Measurements from ENCODE around the gene TYW3. TPM values are rescaled to one million over a fixed set of nuclear protein-coding genes. Genes with fewer than 3 reads are reported as not detected.

TYW3 gene
- total RNA-seq, 2 donors from 2014 or later = 14.8 to 18.9 TPM

DNA sequence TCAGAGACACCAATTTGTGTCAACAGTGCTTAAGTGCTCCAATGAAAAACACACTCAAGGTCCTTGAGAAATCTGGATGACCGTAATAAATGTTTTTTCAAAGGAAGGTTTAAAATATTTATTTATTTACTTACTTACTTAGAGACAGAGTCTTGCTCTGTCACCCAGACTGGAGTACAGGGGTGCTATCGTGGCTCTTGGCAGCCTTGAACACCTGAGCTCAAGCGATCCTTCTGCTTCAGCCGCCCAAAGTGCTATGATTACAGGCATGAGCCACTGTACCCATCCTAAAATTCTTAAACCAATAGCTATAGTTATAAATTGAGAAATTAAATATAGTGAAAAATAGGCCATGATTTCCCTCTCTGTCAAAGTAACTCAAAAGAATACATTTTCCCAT is 42.0 kb upstream of the TYW3 start:
- H3K27ac Mint-ChIP-seq = no peak overlapping the region

DNA sequence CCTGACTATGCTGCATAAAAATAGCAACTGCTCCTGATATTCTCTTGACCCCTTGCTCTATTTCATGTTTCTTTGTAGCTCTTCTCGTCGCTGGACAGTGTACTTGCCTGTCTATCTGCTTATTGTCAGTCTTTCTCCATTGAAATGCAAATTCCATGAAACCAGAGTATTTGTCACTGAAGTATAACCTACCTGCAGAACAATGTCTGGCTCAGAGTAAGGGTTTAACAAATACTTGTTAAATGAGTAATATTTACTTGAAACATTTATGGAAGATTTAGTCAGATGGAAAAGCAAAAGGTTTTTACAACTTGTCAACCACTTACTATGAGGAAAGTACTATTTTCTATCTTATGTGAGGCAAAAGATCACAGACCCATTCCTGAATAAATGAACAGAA is 39.5 kb upstream of the TYW3 start:
- no peak overlapping the region for H3K4me3 ChIP-seq (ENCODE audit: low read length)
- no peak overlapping the region for H3K27ac Mint-ChIP-seq
- TF ChIP-seq, protein P1, sequence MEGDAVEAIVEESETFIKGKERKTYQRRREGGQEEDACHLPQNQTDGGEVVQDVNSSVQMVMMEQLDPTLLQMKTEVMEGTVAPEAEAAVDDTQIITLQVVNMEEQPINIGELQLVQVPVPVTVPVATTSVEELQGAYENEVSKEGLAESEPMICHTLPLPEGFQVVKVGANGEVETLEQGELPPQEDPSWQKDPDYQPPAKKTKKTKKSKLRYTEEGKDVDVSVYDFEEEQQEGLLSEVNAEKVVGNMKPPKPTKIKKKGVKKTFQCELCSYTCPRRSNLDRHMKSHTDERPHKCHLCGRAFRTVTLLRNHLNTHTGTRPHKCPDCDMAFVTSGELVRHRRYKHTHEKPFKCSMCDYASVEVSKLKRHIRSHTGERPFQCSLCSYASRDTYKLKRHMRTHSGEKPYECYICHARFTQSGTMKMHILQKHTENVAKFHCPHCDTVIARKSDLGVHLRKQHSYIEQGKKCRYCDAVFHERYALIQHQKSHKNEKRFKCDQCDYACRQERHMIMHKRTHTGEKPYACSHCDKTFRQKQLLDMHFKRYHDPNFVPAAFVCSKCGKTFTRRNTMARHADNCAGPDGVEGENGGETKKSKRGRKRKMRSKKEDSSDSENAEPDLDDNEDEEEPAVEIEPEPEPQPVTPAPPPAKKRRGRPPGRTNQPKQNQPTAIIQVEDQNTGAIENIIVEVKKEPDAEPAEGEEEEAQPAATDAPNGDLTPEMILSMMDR (conservative IDR thresholded peaks at IDR 0.05) = no peak
- no peaks in the 10 kb centered on the region for H3K36me3 Mint-ChIP-seq (ENCODE audit: low read depth)
- no peak for DNase-seq
- WGBS, 2 experiments (ENCODE audit: insufficient coverage in 1 of 2, insufficient read length in 1 of 2) = 76 to 90% methylated on average over 2 of the region's 2 CpGs
- H3K9ac ChIP-seq (ENCODE audit: extremely low read depth, low read length, poor library complexity, severe bottlenecking) = no peak overlapping the region
- no peaks in the 10 kb centered on the region for H3K4me1 ChIP-seq (ENCODE audit: control insufficient read depth, insufficient read depth, low read length)
- peaks cover 8% of the 10 kb centered on the region for H3K4me1 Mint-ChIP-seq
- no peaks in the 10 kb centered on the region for H3K9me3 ChIP-seq (ENCODE audit: control insufficient read depth, low read length)
- H3K27me3 Mint-ChIP-seq (ENCODE audit: insufficient read depth) = no peaks in the 10 kb centered on the region
- no peaks in the 10 kb centered on the region for H3K9me3 Mint-ChIP-seq
- no peak overlapping the region for H3K27ac ChIP-seq (ENCODE audit: low read depth, low read length)
- no peaks in the 10 kb centered on the region for H3K36me3 ChIP-seq (ENCODE audit: control insufficient read depth, insufficient read depth, low read length)
- no peak overlapping the region for H3K4me3 Mint-ChIP-seq
- H3K27me3 ChIP-seq (ENCODE audit: control insufficient read depth, insufficient read depth, low read length, poor library complexity, severe bottlenecking) = no peaks in the 10 kb centered on the region

More for the DNA sequence above, 42.0 kb upstream of the TYW3 start:
- H3K9me3 Mint-ChIP-seq = no peaks in the 10 kb centered on the region
- Histone ChIP-seq H3K4me1 (ENCODE audit: control insufficient read depth, insufficient read depth, low read length) (peaks cover 5% of the 10 kb centered on the region), H3K36me3 (ENCODE audit: control insufficient read depth, insufficient read depth, low read length) (no peaks in the 10 kb centered on the region), H3K4me3 (ENCODE audit: low read length) (no peak overlapping the region), H3K27me3 (ENCODE audit: control insufficient read depth, insufficient read depth, low read length, poor library complexity, severe bottlenecking) (no peaks in the 10 kb centered on the region), H3K27ac (ENCODE audit: low read depth, low read length) (no peak overlapping the region), H3K9ac (ENCODE audit: extremely low read depth, low read length, poor library complexity, severe bottlenecking) (no peak overlapping the region), H3K9me3 (ENCODE audit: control insufficient read depth, low read length) (no peaks in the 10 kb centered on the region)
- H3K36me3 Mint-ChIP-seq (ENCODE audit: low read depth) = no peaks in the 10 kb centered on the region
- H3K4me1 Mint-ChIP-seq = peaks cover 8% of the 10 kb centered on the region
- whole genome bisulfite sequencing, 2 experiments (ENCODE audit: insufficient coverage in 1 of 2, insufficient read length in 1 of 2) = 85% methylated on average over 4 of the region's 4 CpGs; no CpG with 5 or more reads in 1 of the 2 experiments
- H3K27me3 Mint-ChIP-seq (ENCODE audit: insufficient read depth) = no peaks in the 10 kb centered on the region
- TF ChIP-seq, protein P1 (conservative IDR thresholded peaks at IDR 0.05) = no peak
- no peak overlapping the region for H3K4me3 Mint-ChIP-seq
- DNase-seq = no peak

DNA sequence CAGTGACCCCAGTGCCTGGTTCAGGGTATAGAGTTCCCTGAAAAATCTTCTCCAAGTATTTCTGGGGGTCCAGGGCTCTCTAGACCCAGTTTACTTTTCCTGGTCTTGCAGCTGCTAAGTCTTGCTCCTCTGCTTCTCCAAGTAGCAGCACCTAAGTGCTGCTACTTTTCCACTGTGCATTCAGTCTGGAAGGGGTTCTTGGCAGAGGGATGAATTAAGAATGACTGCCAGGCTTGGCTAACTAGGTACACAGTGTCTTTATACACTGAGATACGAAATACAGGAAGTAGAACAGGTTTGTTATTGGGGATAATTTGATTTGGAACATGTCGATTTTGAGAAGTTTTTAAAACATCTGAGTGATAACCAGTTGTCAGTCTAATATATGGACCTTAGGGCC is 35.1 kb upstream of the TYW3 start:
- H3K9me3 ChIP-seq (ENCODE audit: control insufficient read depth, low read length) = no peaks in the 10 kb centered on the region
- no peaks in the 10 kb centered on the region for H3K36me3 ChIP-seq (ENCODE audit: control insufficient read depth, insufficient read depth, low read length)
- no peak overlapping the region for H3K27ac ChIP-seq (ENCODE audit: low read depth, low read length)
- H3K9ac ChIP-seq (ENCODE audit: extremely low read depth, low read length, poor library complexity, severe bottlenecking) = no peak overlapping the region
- no peaks in the 10 kb centered on the region for H3K4me1 ChIP-seq (ENCODE audit: control insufficient read depth, insufficient read depth, low read length)
- H3K4me3 ChIP-seq (ENCODE audit: low read length) = no peak overlapping the region
- 89 to 94% methylated on average over 2 of the region's 2 CpGs for WGBS, 2 experiments (ENCODE audit: insufficient coverage in 1 of 2, insufficient read length in 1 of 2)
- no peak overlapping the region for H3K4me3 Mint-ChIP-seq
- no peaks in the 10 kb centered on the region for H3K27me3 ChIP-seq (ENCODE audit: control insufficient read depth, insufficient read depth, low read length, poor library complexity, severe bottlenecking)
- H3K9me3 Mint-ChIP-seq = no peaks in the 10 kb centered on the region
- H3K27ac Mint-ChIP-seq = no peak overlapping the region
- no peak for DNase-seq
- no peaks in the 10 kb centered on the region for H3K27me3 Mint-ChIP-seq (ENCODE audit: insufficient read depth)
- H3K36me3 Mint-ChIP-seq (ENCODE audit: low read depth) = no peaks in the 10 kb centered on the region
- TF ChIP-seq, protein P1 (conservative IDR thresholded peaks at IDR 0.05) = no peak
- no peaks in the 10 kb centered on the region for H3K4me1 Mint-ChIP-seq

Data from endodermal cell (in vitro differentiated cells).